Keratinocyte (primary cell): ENCODE data around the gene CYP2E1. TPM values are rescaled to one million over a fixed set of nuclear protein-coding genes. Genes with fewer than 3 reads are reported as not detected.

Experiments used
- DNase-seq: peaks from one replicate; pipeline ENCODE4 v3.0.0-alpha.2; 2011; ENCODE audit warnings: low read depth, missing footprints, low spot score
- FAIRE-seq: peaks from 2 replicates; lab custom pipeline; 2011; peaks lifted over from hg19 to GRCh38; lab: Jason Lieb, UNC
- H2AFZ ChIP-seq: 2 replicates; pipeline ENCODE4 v1.6.0; 2012; ENCODE audit warnings: low read length, control low read depth, inconsistent platforms; ENCODE audit not compliant: control insufficient read depth
- H3K27ac ChIP-seq: 2 replicates; pipeline ENCODE4 v1.5.1; 2011; ENCODE audit warnings: low read length; ENCODE audit not compliant: control insufficient read depth, insufficient read depth
- H3K27me3 ChIP-seq: 3 replicates; pipeline ENCODE4 v1.6.0; 2011; ENCODE audit warnings: low read length; ENCODE audit not compliant: control insufficient read depth, insufficient read depth; ENCODE audit errors: extremely low read depth
- H3K36me3 ChIP-seq, 2 experiments: 2 replicates in 1 of 2; 3 replicates in 1 of 2; pipeline ENCODE4 v1.5.1; 2011; ENCODE audit warnings: low read length in 2 of 2, mild to moderate bottlenecking in 1 of 2; ENCODE audit not compliant: control insufficient read depth in 2 of 2, insufficient read depth in 2 of 2; ENCODE audit errors: extremely low read depth in 1 of 2
- H3K4me1 ChIP-seq: 3 replicates; pipeline ENCODE4 v1.5.1; 2011; ENCODE audit warnings: low read length; ENCODE audit not compliant: control insufficient read depth, insufficient read depth; ENCODE audit errors: extremely low read depth
- H3K4me2 ChIP-seq: 3 replicates; pipeline ENCODE4 v1.6.0; 2011; ENCODE audit warnings: low read depth, low read length; ENCODE audit not compliant: control insufficient read depth, insufficient read depth; ENCODE audit errors: extremely low read depth
- H3K4me3 ChIP-seq, 3 experiments: fragments of 200-600 bp in 1 of 3; sonication (generic) in 1 of 3; 2 replicates in 2 of 3; 3 replicates in 1 of 3; pipeline ENCODE4 v1.5.1; 2011 to 2016; ENCODE audit warnings: low read length in 3 of 3, mild to moderate bottlenecking in 3 of 3, control low read depth in 2 of 3, inconsistent platforms in 1 of 3, low read depth in 1 of 3, mixed read lengths in 1 of 3, mixed run types in 1 of 3, moderate library complexity in 1 of 3; ENCODE audit not compliant: control insufficient read depth in 2 of 3, insufficient read depth in 2 of 3; ENCODE audit errors: extremely low read depth in 1 of 3
- H3K79me2 ChIP-seq: 2 replicates; pipeline ENCODE4 v1.6.0; 2012; ENCODE audit warnings: low read length; ENCODE audit not compliant: control insufficient read depth, insufficient read depth
- H3K9ac ChIP-seq: 3 replicates; pipeline ENCODE4 v1.6.0; 2011; ENCODE audit warnings: low read length; ENCODE audit not compliant: control insufficient read depth, insufficient read depth; ENCODE audit errors: extremely low read depth
- H3K9me1 ChIP-seq: 3 replicates; pipeline ENCODE4 v1.6.0; 2011; ENCODE audit warnings: low read length; ENCODE audit not compliant: control insufficient read depth, insufficient read depth; ENCODE audit errors: extremely low read depth
- H3K9me3 ChIP-seq: 2 replicates; pipeline ENCODE4 v1.5.1; 2012; ENCODE audit warnings: low read depth, low read length; ENCODE audit not compliant: control insufficient read depth
- H4K20me1 ChIP-seq: 3 replicates; pipeline ENCODE4 v1.6.0; 2011; ENCODE audit warnings: low read length; ENCODE audit not compliant: control insufficient read depth, insufficient read depth; ENCODE audit errors: extremely low read depth
- CTCF ChIP-seq, 3 experiments: IDR thresholded peaks in 1 of 3; conservative IDR thresholded peaks in 1 of 3; optimal IDR thresholded peaks in 1 of 3; 2 replicates in 2 of 3; 3 replicates in 1 of 3; pipeline versions ENCODE3 to v1.5.1; 2011; ENCODE audit warnings: low read length in 3 of 3, mild to moderate bottlenecking in 3 of 3, moderate library complexity in 2 of 3, control low read depth in 1 of 3, inconsistent platforms in 1 of 3; ENCODE audit not compliant: insufficient read depth in 2 of 3; ENCODE audit errors: extremely low read depth in 1 of 3
- EZH2 ChIP-seq: IDR thresholded peaks from one replicate; pipeline ENCODE4 v1.6.1; 2012; ENCODE audit warnings: inconsistent platforms, mild to moderate bottlenecking, low read length, moderate library complexity
- dilution Hi-C: fragments of 300-500 bp; cut with MboI; formaldehyde crosslinking; loops from one replicate; pipeline ENCODE4 v1.7.0; 2020; ENCODE audit warnings: low sequenced_read_pairs; ENCODE audit not compliant: extremely low pct_ligation_motif_present
- polyA plus RNA-seq, 5 experiments: library from polyadenylated mRNA; depleted of rRNA in 3 of 5; stranded (reverse) in 3 of 5; stranded (forward) in 1 of 5; unstranded in 1 of 5; fragments of >200 nt; gene quantifications; 1 replicate in 1 of 5; 2 replicates in 3 of 5; 3 replicates in 1 of 5; pipeline versions ENCODE4 v1.2.1 to v1.2.3, GENCODE V29; 2011 to 2012; ENCODE audit warnings: missing spikeins in 2 of 5, low read depth in 1 of 5, low replicate concordance in 1 of 5

Gene CYP2E1
- polyA plus RNA-seq, 1 donor (not counting 4 experiments of a cell fraction or from before 2014, with no cell fraction given), result 0.77 TPM

- no peaks in the 10 kb centered on the region for H4K20me1 ChIP-seq
- H3K4me1 ChIP-seq, result no peaks in the 10 kb centered on the region
- dilution Hi-C loops, result no loop called here
- no peak for TF ChIP-seq CTCF (optimal IDR thresholded peaks at IDR 0.05 in 1 of 3, IDR thresholded peaks at IDR 0.05 in 1 of 3, conservative IDR thresholded peaks at IDR 0.05 in 1 of 3; ENCODE audit: extremely low read depth in 1 of 3, insufficient read depth in 2 of 3, low read length in 3 of 3)
- TF ChIP-seq EZH2, result no peak
- no peaks in the 10 kb centered on the region for H3K9me3 ChIP-seq
- no peak overlapping the region for H3K9ac ChIP-seq
- no peak overlapping the region for H3K27ac ChIP-seq
- no peaks in the 10 kb centered on the region for H3K9me1 ChIP-seq
- H2AFZ ChIP-seq, result no peak overlapping the region
- FAIRE-seq (no peak), DNase-seq (no peak)
- H3K79me2 ChIP-seq, result no peaks in the 10 kb centered on the region
- H3K4me3 ChIP-seq, result no peak overlapping the region
- no peaks in the 10 kb centered on the region for H3K36me3 ChIP-seq
- no peak overlapping the region for H3K4me2 ChIP-seq
- H3K27me3 ChIP-seq, result no peaks in the 10 kb centered on the region
Measured at GRCh38 chr10:133481657-133482056, 45.5 kb upstream of the CYP2E1 start.

GRCh38 chr10:133484818-133485217 is 42.3 kb upstream of the CYP2E1 start:
- no peaks in the 10 kb centered on the region for H3K9me1 ChIP-seq
- no peaks in the 10 kb centered on the region for H4K20me1 ChIP-seq
- H3K27ac ChIP-seq, result no peak overlapping the region
- no peaks in the 10 kb centered on the region for H3K79me2 ChIP-seq
- no peak for DNase-seq
- no peak overlapping the region for H3K4me2 ChIP-seq
- no peak overlapping the region for H3K4me3 ChIP-seq
- no peaks in the 10 kb centered on the region for H3K9me3 ChIP-seq
- H3K4me1 ChIP-seq, result no peaks in the 10 kb centered on the region
- no peak overlapping the region for H2AFZ ChIP-seq
- dilution Hi-C loops, result no loop called here
- FAIRE-seq, result no peak
- no peaks in the 10 kb centered on the region for H3K27me3 ChIP-seq
- H3K9ac ChIP-seq, result no peak overlapping the region
- no peaks in the 10 kb centered on the region for H3K36me3 ChIP-seq
- TF ChIP-seq EZH2 (no peak), CTCF (optimal IDR thresholded peaks at IDR 0.05 in 1 of 3, IDR thresholded peaks at IDR 0.05 in 1 of 3, conservative IDR thresholded peaks at IDR 0.05 in 1 of 3; ENCODE audit: extremely low read depth in 1 of 3, insufficient read depth in 2 of 3, low read length in 3 of 3) (no peak)
